Fibroblast of pulmonary artery (primary cell): ENCODE data around the gene ABLIM2.

Experiments used
- DNase-seq: peaks from one replicate; pipeline ENCODE4 v3.0.0-alpha.2; 2010; ENCODE audit warnings: low read depth
- H3K4me3 ChIP-seq: replicated peaks from 2 replicates; pipeline ENCODE4 v1.5.1; 2011; ENCODE audit warnings: low read depth, mild to moderate bottlenecking, control low read depth, low read length, moderate library complexity
- CTCF ChIP-seq: IDR thresholded peaks from 2 replicates; pipeline ENCODE4 v1.5.1; 2011; ENCODE audit warnings: mild to moderate bottlenecking, control low read depth, low read length, inconsistent platforms; ENCODE audit errors: missing control alignments

Gene ABLIM2

GRCh38 chr4:8121292-8122015 lies 37.2 kb downstream of the ABLIM2 start:
- no peak overlapping the region for H3K4me3 ChIP-seq
- TF ChIP-seq CTCF = no peak
- DNase-seq = no peak

- no peak overlapping the region for H3K4me3 ChIP-seq
- no peak for TF ChIP-seq CTCF
- no peak for DNase-seq
These were observed 38.1 kb downstream of the ABLIM2 start for GRCh38 chr4:8120501-8120900.

- H3K4me3 ChIP-seq = no peak overlapping the region
- TF ChIP-seq CTCF = no peak
- DNase-seq = no peak
These were observed 38.7 kb downstream of the ABLIM2 start for GRCh38 chr4:8119877-8120276.

- no peak for DNase-seq
- TF ChIP-seq CTCF = no peak
- no peak overlapping the region for H3K4me3 ChIP-seq
These were observed 40.1 kb downstream of the ABLIM2 start for GRCh38 chr4:8118531-8118930.

- no peak for TF ChIP-seq CTCF
- no peak overlapping the region for H3K4me3 ChIP-seq
- no peak for DNase-seq
These were observed 40.6 kb downstream of the ABLIM2 start for GRCh38 chr4:8118035-8118434.

- peak; percentile 38 for DNase-seq
- no peak for TF ChIP-seq CTCF
- no peak overlapping the region for H3K4me3 ChIP-seq
These were observed 41.3 kb downstream of the ABLIM2 start for GRCh38 chr4:8117278-8117682.

GRCh38 chr4:8115916-8116315 lies 42.7 kb downstream of the ABLIM2 start:
- no peak overlapping the region for H3K4me3 ChIP-seq
- DNase-seq = no peak
- no peak for TF ChIP-seq CTCF
